HepG2 (cell line): ENCODE measurements around the gene PRKAR1B. TPM values are rescaled to one million over a fixed set of nuclear protein-coding genes. Genes with fewer than 3 reads are reported as not detected.
"Not testable (repeated sequence)": the region's sequence is repeated elsewhere in the genome, so short reads cannot be mapped to it uniquely, and the experiment has no call there.

Source experiments
- ATAC-seq: fragments of 200-7000 bp; cut with Tn5 transposase; 3 replicates; pipeline ENCODE4 v1.9.1; 2020; ENCODE audit warnings: mild to moderate bottlenecking, moderate library complexity
- BruUV-seq: library from RNA; stranded (reverse); fragments of 400-500 nt; replicated peaks from 2 replicates; lab custom pipeline; 2021; lab: Mats Ljungman, UMichigan
- CTCF ChIA-PET: fragments of 300-600 bp; formaldehyde crosslinking; extraction: SDS; loops from one replicate; lab custom pipeline; 2021; ENCODE audit warnings: low total read pairs, inconsistent platforms, low intra/inter-chr PET ratio; lab: Yijun Ruan, JAX
- POLR2A ChIA-PET: fragments of 350-600 bp; sonication (Branson Sonifier 250); formaldehyde crosslinking; loops from one replicate; lab custom pipeline; 2020; ENCODE audit warnings: antibody characterized with exemption, inconsistent platforms; lab: Yijun Ruan, JAX
- DNase-seq: peaks from one replicate; pipeline ENCODE4 v3.0.0-alpha.2; 2015; ENCODE audit warnings: low spot score
- FAIRE-seq: peaks from 3 replicates; lab custom pipeline; 2011; peaks lifted over from hg19 to GRCh38; lab: Jason Lieb, UNC
- H2AFZ ChIP-seq: one replicate; pipeline ENCODE4 v1.6.1; 2011; ENCODE audit warnings: low read length, inconsistent platforms
- H3K27ac ChIP-seq: fragments of 300-600 bp; 3 replicates; pipeline ENCODE4 v1.8.0; 2011; ENCODE audit warnings: mixed run types, mild to moderate bottlenecking, mixed read lengths, low read length, inconsistent platforms; ENCODE audit not compliant: insufficient read depth; ENCODE audit errors: extremely low read length
- H3K27me3 ChIP-seq, 2 experiments: fragments of 200-600 bp in 1 of 2; 2 replicates in 1 of 2; 3 replicates in 1 of 2; pipeline versions ENCODE4 v1.6.0 to v1.8.0; 2011; ENCODE audit warnings: low read length in 2 of 2, mild to moderate bottlenecking in 2 of 2, moderate library complexity in 2 of 2, inconsistent platforms in 1 of 2; ENCODE audit not compliant: insufficient read depth in 2 of 2, control insufficient read depth in 1 of 2
- H3K36me3 ChIP-seq, 2 experiments: fragments of 200-600 bp in 1 of 2; replicated peaks in 1 of 2; 2 replicates in 1 of 2; 3 replicates in 1 of 2; pipeline versions ENCODE4 v1.5.1 to v1.8.0; 2011; ENCODE audit warnings: low read length in 2 of 2, inconsistent platforms in 1 of 2; ENCODE audit not compliant: insufficient read depth in 2 of 2, control insufficient read depth in 1 of 2
- H3K4me1 ChIP-seq: 2 replicates; pipeline ENCODE4 v1.5.1; 2012; ENCODE audit warnings: low read length, inconsistent platforms; ENCODE audit not compliant: insufficient read depth
- H3K4me2 ChIP-seq: 2 replicates; pipeline ENCODE4 v1.6.0; 2011; ENCODE audit warnings: low read depth, low read length, inconsistent platforms
- H3K4me3 ChIP-seq, 3 experiments: fragments of 200-600 bp in 1 of 3; sonication (generic), shearing (Covaris generic) in 1 of 3; replicated peaks in 1 of 3; 2 replicates each; pipeline ENCODE4 v1.5.1; 2011 to 2016; ENCODE audit warnings: low read length in 3 of 3, inconsistent platforms in 2 of 3, low read depth in 2 of 3, mild to moderate bottlenecking in 2 of 3, control low read depth in 1 of 3, mixed read lengths in 1 of 3; ENCODE audit not compliant: insufficient read depth in 1 of 3
- H3K79me2 ChIP-seq: one replicate; pipeline ENCODE4 v1.6.1; 2011; ENCODE audit warnings: low read length, inconsistent platforms; ENCODE audit not compliant: insufficient read depth
- H3K9ac ChIP-seq: 2 replicates; pipeline ENCODE4 v1.6.0; 2011; ENCODE audit warnings: mild to moderate bottlenecking, low read depth, low read length, inconsistent platforms; ENCODE audit not compliant: insufficient read depth
- H3K9me3 ChIP-seq: 2 replicates; pipeline ENCODE4 v1.5.1; 2012; ENCODE audit warnings: mild to moderate bottlenecking, low read length
- H4K20me1 ChIP-seq: 2 replicates; pipeline ENCODE4 v1.6.0; 2011; ENCODE audit warnings: inconsistent platforms, mild to moderate bottlenecking, low read length, moderate library complexity; ENCODE audit not compliant: insufficient read depth
- KDM6A ChIP-seq: IDR thresholded peaks from 2 replicates; pipeline ENCODE4 v1.6.1; 2016; ENCODE audit warnings: low read depth
- RBFOX2 ChIP-seq: fragments of 200-400 bp; formaldehyde crosslinking; IDR thresholded peaks from 2 replicates; pipeline ENCODE4 v1.6.1; 2017; ENCODE audit warnings: low read depth, mild to moderate bottlenecking, low read length
- SIX4 ChIP-seq: sonication (generic); formaldehyde crosslinking; IDR thresholded peaks from 2 replicates; pipeline ENCODE4 v1.4.0; 2020; ENCODE audit warnings: missing genetic modification reagents
- THYN1 ChIP-seq: sonication (generic); formaldehyde crosslinking; IDR thresholded peaks from 2 replicates; pipeline ENCODE4 v1.8.1; 2023; ENCODE audit warnings: low read depth, mild to moderate bottlenecking, moderate library complexity, missing genetic modification reagents, borderline replicate concordance
- ZMYM3 ChIP-seq: sonication (generic); formaldehyde crosslinking; IDR thresholded peaks from 2 replicates; pipeline ENCODE4 v1.5.1; 2020; ENCODE audit warnings: mild to moderate bottlenecking, missing genetic modification reagents
- ZNF367 ChIP-seq: sonication (generic); formaldehyde crosslinking; IDR thresholded peaks from 2 replicates; pipeline ENCODE4 v1.4.0; 2020; ENCODE audit warnings: missing genetic modification reagents, borderline replicate concordance
- ZNF382 ChIP-seq: sonication (generic); formaldehyde crosslinking; IDR thresholded peaks from 2 replicates; pipeline ENCODE4 v1.5.0; 2020; ENCODE audit warnings: missing genetic modification reagents, mild to moderate bottlenecking, borderline replicate concordance
- ZNF468 ChIP-seq: sonication (generic); formaldehyde crosslinking; IDR thresholded peaks from 2 replicates; pipeline ENCODE4 v1.8.0; 2022; ENCODE audit warnings: mild to moderate bottlenecking, moderate library complexity, missing genetic modification reagents
- WGBS: methylation state at CpG from one replicate; pipeline ENCODE4 v1.1.6; 2017; ENCODE audit warnings: low lambda C conversion rate; 5-methylcytosine and 5-hydroxymethylcytosine counted together
- in situ Hi-C: cut with HindIII; loops from 2 replicates; pipeline ENCODE4 v1.10.0; 2017; ENCODE audit warnings: low pct_unique_long_range_greater_than_20kb; ENCODE audit not compliant: extremely low pct_ligation_motif_present
- intact Hi-C: fragments of 100-400 bp; cut with micrococcal nuclease; formaldehyde crosslinking; loops from one replicate; pipeline ENCODE4 v1.10.0; 2022; ENCODE audit not compliant: unreplicated experiment
- polyA plus RNA-seq, 8 experiments: library from polyadenylated mRNA; depleted of rRNA in 3 of 8; stranded (reverse) in 7 of 8; unstranded in 1 of 8; fragments of >200 nt; fragmentation: Illumina TruSeq in 4 of 8; extraction: Trizol in 4 of 8; gene quantifications; 2 replicates each; pipeline versions ENCODE4 v1.2.1 to v1.2.3, GENCODE V29; 2011 to 2016; ENCODE audit warnings: low read depth in 4 of 8, missing spikeins in 1 of 8, mixed read lengths in 1 of 8; ENCODE audit not compliant: insufficient read depth in 1 of 8
- total RNA-seq, 5 experiments: library from RNA; depleted of rRNA; stranded (reverse); fragments of >200 nt; fragmentation: Illumina TruSeq; extraction: Trizol; gene quantifications; 2 replicates each; pipeline ENCODE4 v1.2.3, GENCODE V29; 2016; ENCODE audit warnings: low read depth in 1 of 5
- TF ChIP-seq, protein P1 (sequence below): sonication (generic); formaldehyde crosslinking; IDR thresholded peaks from 2 replicates; pipeline ENCODE4 v1.8.0; 2022; ENCODE audit warnings: mild to moderate bottlenecking, missing genetic modification reagents; ENCODE audit not compliant: insufficient replicate concordance
- TF ChIP-seq, protein P2 (sequence below): sonication (generic); formaldehyde crosslinking; IDR thresholded peaks from 2 replicates; pipeline ENCODE4 v1.4.0; 2020; ENCODE audit warnings: mild to moderate bottlenecking, missing genetic modification reagents

PRKAR1B gene
- total and polyA plus RNA-seq, 2 of the 13 experiments (the other 11 are each of a cell fraction or from before 2014, with no cell fraction given): 7.9 to 28.2 TPM

DNA sequence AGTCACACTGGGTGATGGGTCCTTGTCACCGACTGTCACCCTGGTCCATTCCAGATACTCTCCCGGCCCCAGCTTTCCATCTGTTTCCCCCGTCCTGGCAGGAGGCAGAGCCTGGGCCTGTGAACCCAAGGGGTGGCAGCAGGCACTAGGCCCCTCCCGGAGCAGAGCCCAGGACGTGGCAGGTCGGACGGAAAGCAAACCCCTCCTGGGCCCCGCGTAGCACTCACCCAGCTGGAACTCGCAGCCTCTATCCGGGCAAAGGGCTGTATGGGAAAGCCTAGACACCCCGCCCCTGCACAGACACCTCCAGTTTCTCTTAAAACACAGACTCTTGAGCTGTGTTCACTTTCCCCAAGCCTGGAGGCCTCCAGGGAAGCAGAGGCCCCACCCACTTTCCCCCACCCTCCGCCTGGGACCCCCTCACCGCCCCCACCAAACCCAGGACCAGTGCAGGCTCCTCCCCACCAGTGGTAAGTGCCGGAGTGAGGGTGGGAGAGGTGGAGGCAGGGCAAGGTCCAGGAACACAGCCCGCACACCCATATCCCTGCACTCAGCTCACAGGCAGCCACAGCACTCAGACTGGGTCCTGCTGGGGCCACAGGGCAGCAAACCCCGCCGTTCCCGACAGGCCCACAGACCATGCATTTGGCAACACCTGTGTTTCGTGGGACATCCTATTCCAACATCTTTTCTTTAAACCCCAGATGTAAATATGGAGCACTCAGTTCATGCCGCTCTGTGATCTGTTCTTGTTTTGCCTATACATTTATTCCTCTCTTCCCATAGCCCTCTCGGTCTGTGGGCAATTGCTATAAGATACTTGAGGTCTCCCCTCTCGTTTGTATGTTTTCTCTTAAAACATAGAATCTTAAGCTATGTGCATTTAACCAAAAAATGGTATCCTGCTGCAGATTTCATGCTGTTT lies 109.2 kb downstream of the PRKAR1B start (continued):
- TF ChIP-seq, protein P1, sequence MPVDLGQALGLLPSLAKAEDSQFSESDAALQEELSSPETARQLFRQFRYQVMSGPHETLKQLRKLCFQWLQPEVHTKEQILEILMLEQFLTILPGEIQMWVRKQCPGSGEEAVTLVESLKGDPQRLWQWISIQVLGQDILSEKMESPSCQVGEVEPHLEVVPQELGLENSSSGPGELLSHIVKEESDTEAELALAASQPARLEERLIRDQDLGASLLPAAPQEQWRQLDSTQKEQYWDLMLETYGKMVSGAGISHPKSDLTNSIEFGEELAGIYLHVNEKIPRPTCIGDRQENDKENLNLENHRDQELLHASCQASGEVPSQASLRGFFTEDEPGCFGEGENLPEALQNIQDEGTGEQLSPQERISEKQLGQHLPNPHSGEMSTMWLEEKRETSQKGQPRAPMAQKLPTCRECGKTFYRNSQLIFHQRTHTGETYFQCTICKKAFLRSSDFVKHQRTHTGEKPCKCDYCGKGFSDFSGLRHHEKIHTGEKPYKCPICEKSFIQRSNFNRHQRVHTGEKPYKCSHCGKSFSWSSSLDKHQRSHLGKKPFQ (CRISPR knock-in tag): no peak
- TF ChIP-seq THYN1 (CRISPR knock-in tag) (no peak), ZNF468 (CRISPR knock-in tag) (no peak), SIX4 (no peak)
- TF ChIP-seq, all 625 proteins: peak for 78

DNA sequence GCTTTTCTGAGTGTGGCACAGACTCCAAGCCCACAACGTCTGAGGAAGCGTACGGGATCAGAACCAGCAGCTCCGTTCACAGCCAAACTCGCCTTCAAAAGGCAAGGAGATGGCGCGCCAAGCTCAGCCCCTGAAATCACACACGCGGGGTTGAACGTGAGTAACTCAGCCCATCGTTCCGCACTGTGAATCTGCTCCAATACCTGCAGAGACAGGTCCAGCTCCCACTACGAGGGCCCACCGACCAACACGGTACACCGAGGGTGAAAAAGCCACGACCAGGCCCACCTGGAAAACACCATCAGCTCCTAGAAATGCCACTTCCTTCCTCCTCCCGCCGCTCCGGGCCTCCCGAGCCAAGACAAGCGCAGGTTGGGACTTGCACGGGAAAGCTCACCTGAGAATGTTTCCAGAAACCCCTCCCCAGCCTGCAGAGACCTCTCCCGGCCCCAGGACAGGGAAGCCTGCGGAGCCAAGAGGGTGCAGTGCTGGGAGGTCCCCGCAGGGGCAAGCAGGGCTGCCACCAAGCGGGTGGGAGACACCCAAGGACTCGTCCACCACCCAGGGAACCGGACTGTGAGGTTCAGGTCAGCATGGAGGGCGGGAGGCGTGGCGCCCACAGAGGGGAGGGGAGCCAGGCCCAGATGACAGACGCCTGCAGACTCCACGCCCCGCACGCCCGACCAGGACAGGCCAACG lies 113.5 kb downstream of the PRKAR1B start:
- intact Hi-C loops (loop anchor here (10.0 kb wide), 1 partner anchor 79 kb away; no protein-coding TSS in a partner anchor), in situ Hi-C loops (no loop called here)
- no TSS peak for BruUV-seq
- 97% methylated on average over 23 of the region's 38 CpGs for WGBS
- Histone ChIP-seq H3K4me1 (peaks cover 21% of the 10 kb centered on the region), H3K9ac (no peak overlapping the region), H3K4me3 (no peak overlapping the region), H4K20me1 (no peaks in the 10 kb centered on the region), H3K79me2 (peaks cover 8% of the 10 kb centered on the region), H2AFZ (no peak overlapping the region), H3K9me3 (no peaks in the 10 kb centered on the region), H3K27me3 (no peaks in the 10 kb centered on the region), H3K36me3 (no peaks in the 10 kb centered on the region), H3K4me2 (no peak overlapping the region), H3K27ac (no peak overlapping the region)
- DNase-seq (no peak), ATAC-seq (no peak), FAIRE-seq (no peak)
- ChIA-PET POLR2A (no interaction called here), CTCF (no interaction called here)
- TF ChIP-seq, protein P2, sequence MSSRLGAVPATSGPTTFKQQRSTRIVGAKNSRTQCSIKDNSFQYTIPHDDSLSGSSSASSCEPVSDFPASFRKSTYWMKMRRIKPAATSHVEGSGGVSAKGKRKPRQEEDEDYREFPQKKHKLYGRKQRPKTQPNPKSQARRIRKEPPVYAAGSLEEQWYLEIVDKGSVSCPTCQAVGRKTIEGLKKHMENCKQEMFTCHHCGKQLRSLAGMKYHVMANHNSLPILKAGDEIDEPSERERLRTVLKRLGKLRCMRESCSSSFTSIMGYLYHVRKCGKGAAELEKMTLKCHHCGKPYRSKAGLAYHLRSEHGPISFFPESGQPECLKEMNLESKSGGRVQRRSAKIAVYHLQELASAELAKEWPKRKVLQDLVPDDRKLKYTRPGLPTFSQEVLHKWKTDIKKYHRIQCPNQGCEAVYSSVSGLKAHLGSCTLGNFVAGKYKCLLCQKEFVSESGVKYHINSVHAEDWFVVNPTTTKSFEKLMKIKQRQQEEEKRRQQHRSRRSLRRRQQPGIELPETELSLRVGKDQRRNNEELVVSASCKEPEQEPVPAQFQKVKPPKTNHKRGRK: no peak
- TF ChIP-seq ZMYM3 (no peak), ZNF382 (no peak), RBFOX2 (0 out of 2 replicates have a peak, but pooled peaks have one; percentile 18), ZNF367 (no peak), KDM6A (CRISPR knock-in tag) (no peak)

DNA sequence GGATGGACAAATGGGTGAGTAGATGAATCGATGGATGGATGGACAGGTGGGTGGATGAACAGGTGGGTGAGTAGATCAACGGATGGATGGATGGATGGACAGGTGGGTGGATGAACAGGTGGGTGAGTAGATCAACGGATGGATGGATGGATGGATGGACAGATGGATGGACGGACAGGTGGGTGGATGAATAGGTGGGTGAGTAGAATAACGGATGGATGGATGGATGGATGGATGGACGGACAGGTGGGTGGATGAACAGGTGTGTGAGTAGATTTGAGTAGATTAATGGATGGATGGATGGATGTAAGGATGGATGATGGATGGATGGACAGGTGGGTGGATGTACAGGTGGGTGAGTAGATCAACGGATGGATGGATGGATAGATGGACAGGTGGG lies 115.2 kb downstream of the PRKAR1B start:
- H3K9ac ChIP-seq, ATAC-seq, in situ Hi-C loops, H3K27me3 ChIP-seq, BruUV-seq, DNase-seq, H2AFZ ChIP-seq, H4K20me1 ChIP-seq, H3K4me2 ChIP-seq, H3K4me3 ChIP-seq, CTCF ChIA-PET, FAIRE-seq, POLR2A ChIA-PET, H3K9me3 ChIP-seq, H3K79me2 ChIP-seq, H3K36me3 ChIP-seq, H3K27ac ChIP-seq: not testable (repeated sequence)
- 93% methylated on average over 7 of the region's 7 CpGs for WGBS
- intact Hi-C loops: loop anchor here (10.0 kb wide), 1 partner anchor 77 kb away; no protein-coding TSS in a partner anchor
- peaks cover 20% of the 10 kb centered on the region for H3K4me1 ChIP-seq
